Fibroblast of lung (primary cell): ENCODE data around the gene C4orf50.

Source experiments
- EZH2 ChIP-seq: IDR thresholded peaks from 2 replicates; pipeline ENCODE4 v1.5.1; 2012; ENCODE audit warnings: low read length, control low read depth, mild to moderate bottlenecking; ENCODE audit errors: missing control alignments
- TF ChIP-seq, protein P1 (sequence below), 2 donors: IDR thresholded peaks in 1 of 2; conservative IDR thresholded peaks in 1 of 2; 1 replicate in 1 of 2; 2 replicates in 1 of 2; pipeline ENCODE4 v1.5.1; 2011 to 2012; ENCODE audit warnings: low read length in 2 of 2, control low read depth in 1 of 2, inconsistent platforms in 1 of 2, low read depth in 1 of 2, mild to moderate bottlenecking in 1 of 2

DNA sequence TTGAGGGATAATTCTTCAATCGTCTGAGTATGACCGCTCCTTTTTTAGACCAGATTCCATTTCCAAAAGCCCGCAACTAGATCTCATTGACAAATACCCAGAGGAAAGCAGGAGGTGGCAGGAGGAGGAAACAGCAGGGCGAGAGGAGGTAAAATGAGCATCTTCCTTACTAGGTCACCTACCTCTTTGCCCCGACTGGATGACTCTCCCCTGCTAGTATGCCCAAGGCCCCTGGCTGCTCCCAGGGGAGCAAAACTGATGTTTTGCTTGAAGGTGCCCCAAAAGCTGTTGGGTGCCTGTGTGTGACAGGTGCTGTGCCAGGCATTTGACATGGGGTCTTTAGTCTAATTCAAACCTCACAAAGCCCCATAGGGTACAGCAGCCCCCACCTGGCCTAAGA, 48.9 kb downstream of the C4orf50 start:
- TF ChIP-seq, protein P1, sequence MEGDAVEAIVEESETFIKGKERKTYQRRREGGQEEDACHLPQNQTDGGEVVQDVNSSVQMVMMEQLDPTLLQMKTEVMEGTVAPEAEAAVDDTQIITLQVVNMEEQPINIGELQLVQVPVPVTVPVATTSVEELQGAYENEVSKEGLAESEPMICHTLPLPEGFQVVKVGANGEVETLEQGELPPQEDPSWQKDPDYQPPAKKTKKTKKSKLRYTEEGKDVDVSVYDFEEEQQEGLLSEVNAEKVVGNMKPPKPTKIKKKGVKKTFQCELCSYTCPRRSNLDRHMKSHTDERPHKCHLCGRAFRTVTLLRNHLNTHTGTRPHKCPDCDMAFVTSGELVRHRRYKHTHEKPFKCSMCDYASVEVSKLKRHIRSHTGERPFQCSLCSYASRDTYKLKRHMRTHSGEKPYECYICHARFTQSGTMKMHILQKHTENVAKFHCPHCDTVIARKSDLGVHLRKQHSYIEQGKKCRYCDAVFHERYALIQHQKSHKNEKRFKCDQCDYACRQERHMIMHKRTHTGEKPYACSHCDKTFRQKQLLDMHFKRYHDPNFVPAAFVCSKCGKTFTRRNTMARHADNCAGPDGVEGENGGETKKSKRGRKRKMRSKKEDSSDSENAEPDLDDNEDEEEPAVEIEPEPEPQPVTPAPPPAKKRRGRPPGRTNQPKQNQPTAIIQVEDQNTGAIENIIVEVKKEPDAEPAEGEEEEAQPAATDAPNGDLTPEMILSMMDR (conservative IDR thresholded peaks at IDR 0.05 in 1 of 2, IDR thresholded peaks at IDR 0.05 in 1 of 2; ENCODE audit: low read depth in 1 of 2, low read length in 2 of 2) = no peak
- TF ChIP-seq EZH2 = no peak
